Measurements from ENCODE around the gene EP400.
"Not testable (repeated sequence)": the region's sequence is repeated elsewhere in the genome, so short reads cannot be mapped to it uniquely, and the experiment has no call there.

Gene EP400

GRCh38 chr12:132066749-132067148, 117.0 kb downstream of the EP400 start:
- no peak for DNase-seq (ENCODE audit: low spot score)

GRCh38 chr12:132067182-132067581, 117.4 kb downstream of the EP400 start:
- DNase-seq (ENCODE audit: low spot score) = no peak

GRCh38 chr12:132068250-132068649, 118.5 kb downstream of the EP400 start:
- no peak for DNase-seq (ENCODE audit: low spot score)

GRCh38 chr12:132069336-132069985, 119.7 kb downstream of the EP400 start:
- DNase-seq (ENCODE audit: low spot score) = no peak

- no peak for DNase-seq (ENCODE audit: low spot score)
Measured at GRCh38 chr12:132070298-132070697, 120.6 kb downstream of the EP400 start.

- no peak for DNase-seq (ENCODE audit: low spot score)
Measured at GRCh38 chr12:132071040-132071810, 121.5 kb downstream of the EP400 start.

- no peak for DNase-seq (ENCODE audit: low spot score)
Measured at GRCh38 chr12:132071830-132072384, 122.2 kb downstream of the EP400 start.

GRCh38 chr12:132074216-132074615, 124.5 kb downstream of the EP400 start:
- no peak for DNase-seq (ENCODE audit: low spot score)

- DNase-seq (ENCODE audit: low spot score) = no peak
Measured at GRCh38 chr12:132075026-132075713, 125.4 kb downstream of the EP400 start.

GRCh38 chr12:132075714-132076553, 126.2 kb downstream of the EP400 start:
- DNase-seq (ENCODE audit: low spot score) = no peak

GRCh38 chr12:132076711-132077110, 127.0 kb downstream of the EP400 start:
- no peak for DNase-seq (ENCODE audit: low spot score)

GRCh38 chr12:132077322-132078100, 127.8 kb downstream of the EP400 start:
- DNase-seq (ENCODE audit: low spot score) = no peak

GRCh38 chr12:132078190-132078589, 128.4 kb downstream of the EP400 start:
- DNase-seq (ENCODE audit: low spot score) = no peak

GRCh38 chr12:132079200-132079599, 129.5 kb downstream of the EP400 start:
- no peak for DNase-seq (ENCODE audit: low spot score)

- DNase-seq (ENCODE audit: low spot score) = no peak
Measured at GRCh38 chr12:132079695-132080094, 130.0 kb downstream of the EP400 start.

GRCh38 chr12:132080515-132080914, 130.8 kb downstream of the EP400 start:
- DNase-seq (ENCODE audit: low spot score) = not testable (repeated sequence)

GRCh38 chr12:132081423-132081822, 131.7 kb downstream of the EP400 start:
- no peak for DNase-seq (ENCODE audit: low spot score)

- no peak for DNase-seq (ENCODE audit: low spot score)
Measured at GRCh38 chr12:132083614-132083940, 133.8 kb downstream of the EP400 start.

- DNase-seq (ENCODE audit: low spot score) = peak; percentile 89
Measured at GRCh38 chr12:132083941-132084620, 134.3 kb downstream of the EP400 start.

- peak; percentile 25 for DNase-seq (ENCODE audit: low spot score)
Measured at GRCh38 chr12:132084621-132085290, 135.0 kb downstream of the EP400 start.
